ENCODE measurements around the gene HOXC6.

DNA sequence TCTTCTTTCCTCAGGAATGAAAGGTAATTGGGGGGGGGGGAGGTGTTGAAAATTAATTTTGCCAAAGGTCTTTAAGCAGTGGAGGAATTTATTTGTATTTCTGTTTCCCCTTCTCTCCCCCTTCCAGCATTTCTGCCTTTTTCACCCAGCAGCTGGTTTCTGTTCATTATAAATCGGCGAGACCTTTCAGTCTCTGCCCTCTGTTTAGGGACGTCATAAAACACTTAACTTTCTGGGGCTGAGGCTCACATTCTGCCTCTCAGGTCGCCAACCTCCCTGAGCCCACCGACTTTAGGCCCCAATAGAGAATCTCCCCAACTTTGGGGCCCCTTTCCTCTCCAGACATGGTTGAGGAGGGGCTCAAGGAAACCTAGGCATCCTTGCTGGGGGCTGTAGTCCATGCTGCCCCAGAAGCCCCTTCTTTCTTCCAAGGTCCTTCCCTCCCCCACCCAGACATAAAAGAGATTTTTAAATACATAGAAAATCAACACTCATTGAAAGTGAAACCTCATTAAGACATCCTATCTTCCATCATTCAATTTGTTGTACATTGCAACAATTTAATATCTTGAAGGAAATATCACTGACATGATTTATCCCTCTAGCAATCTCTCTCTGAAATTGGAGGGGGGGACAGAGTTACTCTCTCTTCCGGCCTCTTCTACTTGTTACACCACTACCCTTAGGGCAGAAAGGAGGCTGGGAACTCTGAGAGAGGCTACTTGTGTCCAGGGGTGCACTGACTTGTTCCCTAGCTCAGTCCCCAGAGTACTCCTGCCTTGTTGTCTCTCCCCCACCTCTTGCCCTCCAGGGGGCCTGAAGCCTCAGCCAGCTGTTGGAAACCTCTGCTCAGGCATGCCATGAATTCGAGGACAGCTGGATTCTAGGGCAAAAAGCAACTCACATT, 2.5 kb upstream of the HOXC6 start:
- TF ChIP-seq, protein P1, sequence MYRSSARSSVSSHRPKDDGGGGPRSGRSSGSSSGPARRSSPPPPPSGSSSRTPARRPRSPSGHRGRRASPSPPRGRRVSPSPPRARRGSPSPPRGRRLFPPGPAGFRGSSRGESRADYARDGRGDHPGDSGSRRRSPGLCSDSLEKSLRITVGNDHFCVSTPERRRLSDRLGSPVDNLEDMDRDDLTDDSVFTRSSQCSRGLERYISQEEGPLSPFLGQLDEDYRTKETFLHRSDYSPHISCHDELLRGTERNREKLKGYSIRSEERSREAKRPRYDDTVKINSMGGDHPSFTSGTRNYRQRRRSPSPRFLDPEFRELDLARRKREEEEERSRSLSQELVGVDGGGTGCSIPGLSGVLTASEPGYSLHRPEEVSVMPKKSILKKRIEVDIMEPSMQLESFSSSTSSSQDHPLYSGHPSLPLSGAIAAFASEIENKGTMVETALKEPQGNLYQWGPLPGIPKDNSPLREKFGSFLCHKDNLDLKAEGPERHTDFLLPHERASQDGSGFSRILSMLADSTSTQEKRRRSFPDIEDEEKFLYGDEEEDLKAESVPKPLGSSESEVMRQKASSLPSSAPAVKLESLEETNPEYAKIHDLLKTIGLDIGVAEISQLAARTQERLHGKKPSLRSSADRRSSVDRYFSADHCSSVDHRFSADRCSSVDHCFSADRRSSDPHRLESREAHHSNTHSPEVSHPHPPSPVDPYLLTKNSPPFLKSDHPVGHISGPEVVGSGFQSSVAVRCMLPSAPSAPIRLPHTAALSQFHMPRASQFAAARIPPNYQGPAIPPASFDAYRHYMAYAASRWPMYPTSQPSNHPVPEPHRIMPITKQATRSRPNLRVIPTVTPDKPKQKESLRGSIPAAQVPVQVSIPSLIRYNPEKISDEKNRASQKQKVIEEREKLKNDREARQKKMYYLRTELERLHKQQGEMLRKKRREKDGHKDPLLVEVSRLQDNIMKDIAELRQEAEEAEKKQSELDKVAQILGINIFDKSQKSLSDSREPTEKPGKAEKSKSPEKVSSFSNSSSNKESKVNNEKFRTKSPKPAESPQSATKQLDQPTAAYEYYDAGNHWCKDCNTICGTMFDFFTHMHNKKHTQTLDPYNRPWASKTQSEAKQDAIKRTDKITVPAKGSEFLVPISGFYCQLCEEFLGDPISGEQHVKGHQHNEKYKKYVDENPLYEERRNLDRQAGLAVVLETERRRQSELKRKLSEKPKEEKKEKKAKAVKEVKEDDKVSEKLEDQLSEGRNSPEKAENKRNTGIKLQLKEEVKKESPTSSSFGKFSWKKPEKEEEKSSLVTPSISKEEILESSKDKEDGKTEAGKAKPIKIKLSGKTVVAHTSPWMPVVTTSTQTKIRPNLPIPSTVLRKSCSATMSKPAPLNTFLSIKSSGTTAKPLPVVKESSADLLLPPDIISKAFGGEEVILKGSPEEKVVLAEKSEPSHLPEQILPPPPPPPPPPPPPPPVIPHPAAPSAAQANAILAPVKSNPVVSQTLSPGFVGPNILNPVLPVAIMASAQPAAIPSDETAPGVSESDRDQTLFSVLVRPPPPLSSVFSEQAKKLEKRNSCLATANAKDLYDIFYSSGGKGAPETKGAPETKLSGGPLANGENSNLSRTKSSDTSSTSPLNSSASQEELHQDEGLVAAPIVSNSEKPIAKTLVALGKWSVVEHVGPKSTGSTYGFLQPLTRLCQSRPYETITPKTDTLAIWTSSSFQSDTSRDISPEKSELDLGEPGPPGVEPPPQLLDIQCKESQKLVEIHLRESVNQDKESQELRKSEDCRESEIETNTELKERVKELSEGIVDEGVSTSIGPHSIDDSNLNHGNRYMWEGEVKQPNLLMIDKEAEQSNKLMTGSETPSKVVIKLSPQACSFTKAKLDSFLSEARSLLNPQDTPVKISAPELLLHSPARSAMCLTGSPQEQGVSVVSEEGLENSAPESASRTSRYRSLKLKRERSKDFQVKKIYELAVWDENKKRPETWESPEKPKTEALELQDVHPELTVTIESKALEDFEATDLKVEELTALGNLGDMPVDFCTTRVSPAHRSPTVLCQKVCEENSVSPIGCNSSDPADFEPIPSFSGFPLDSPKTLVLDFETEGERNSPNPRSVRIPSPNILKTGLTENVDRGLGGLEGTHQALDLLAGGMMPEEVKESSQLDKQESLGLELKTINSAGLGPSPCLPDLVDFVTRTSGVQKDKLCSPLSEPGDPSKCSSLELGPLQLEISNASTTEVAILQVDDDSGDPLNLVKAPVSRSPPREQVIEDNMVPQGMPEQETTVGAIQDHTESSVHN (CRISPR knock-in tag; IDR thresholded peaks at IDR 0.05) = no peak
- TF ChIP-seq POLR2A (IDR thresholded peaks at IDR 0.05; ENCODE audit: insufficient read depth in 1 of 2, low read depth in 2 of 2, low read length in 2 of 2) (no peak), CHD2 (IDR thresholded peaks at IDR 0.05; ENCODE audit: low read depth, low read length) (no peak), TCF12 (IDR thresholded peaks at IDR 0.05) (no peak), TCF12 (CRISPR knock-in tag; IDR thresholded peaks at IDR 0.05) (no peak), SMYD3 (CRISPR knock-in tag; IDR thresholded peaks at IDR 0.05) (no peak), ZFP37 (CRISPR knock-in tag; IDR thresholded peaks at IDR 0.05; ENCODE audit: borderline replicate concordance) (no peak), ZFP36L2 (CRISPR knock-in tag; IDR thresholded peaks at IDR 0.05) (no peak), FOSL1 (CRISPR knock-in tag; IDR thresholded peaks at IDR 0.05; ENCODE audit: borderline replicate concordance) (no peak), MTA1 (CRISPR knock-in tag; IDR thresholded peaks at IDR 0.05; ENCODE audit: borderline replicate concordance) (no peak), REL (CRISPR knock-in tag; conservative IDR thresholded peaks at IDR 0.05) (no peak), ZFP36 (IDR thresholded peaks at IDR 0.05; ENCODE audit: borderline replicate concordance, low read depth, low read length, partially characterized antibody) (no peak), SMC3 (IDR thresholded peaks at IDR 0.05; ENCODE audit: low read length) (no peak)
- TF ChIP-seq, protein P2, sequence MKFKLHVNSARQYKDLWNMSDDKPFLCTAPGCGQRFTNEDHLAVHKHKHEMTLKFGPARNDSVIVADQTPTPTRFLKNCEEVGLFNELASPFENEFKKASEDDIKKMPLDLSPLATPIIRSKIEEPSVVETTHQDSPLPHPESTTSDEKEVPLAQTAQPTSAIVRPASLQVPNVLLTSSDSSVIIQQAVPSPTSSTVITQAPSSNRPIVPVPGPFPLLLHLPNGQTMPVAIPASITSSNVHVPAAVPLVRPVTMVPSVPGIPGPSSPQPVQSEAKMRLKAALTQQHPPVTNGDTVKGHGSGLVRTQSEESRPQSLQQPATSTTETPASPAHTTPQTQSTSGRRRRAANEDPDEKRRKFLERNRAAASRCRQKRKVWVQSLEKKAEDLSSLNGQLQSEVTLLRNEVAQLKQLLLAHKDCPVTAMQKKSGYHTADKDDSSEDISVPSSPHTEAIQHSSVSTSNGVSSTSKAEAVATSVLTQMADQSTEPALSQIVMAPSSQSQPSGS (CRISPR knock-in tag; IDR thresholded peaks at IDR 0.05) = no peak
- TF ChIP-seq, protein P3, sequence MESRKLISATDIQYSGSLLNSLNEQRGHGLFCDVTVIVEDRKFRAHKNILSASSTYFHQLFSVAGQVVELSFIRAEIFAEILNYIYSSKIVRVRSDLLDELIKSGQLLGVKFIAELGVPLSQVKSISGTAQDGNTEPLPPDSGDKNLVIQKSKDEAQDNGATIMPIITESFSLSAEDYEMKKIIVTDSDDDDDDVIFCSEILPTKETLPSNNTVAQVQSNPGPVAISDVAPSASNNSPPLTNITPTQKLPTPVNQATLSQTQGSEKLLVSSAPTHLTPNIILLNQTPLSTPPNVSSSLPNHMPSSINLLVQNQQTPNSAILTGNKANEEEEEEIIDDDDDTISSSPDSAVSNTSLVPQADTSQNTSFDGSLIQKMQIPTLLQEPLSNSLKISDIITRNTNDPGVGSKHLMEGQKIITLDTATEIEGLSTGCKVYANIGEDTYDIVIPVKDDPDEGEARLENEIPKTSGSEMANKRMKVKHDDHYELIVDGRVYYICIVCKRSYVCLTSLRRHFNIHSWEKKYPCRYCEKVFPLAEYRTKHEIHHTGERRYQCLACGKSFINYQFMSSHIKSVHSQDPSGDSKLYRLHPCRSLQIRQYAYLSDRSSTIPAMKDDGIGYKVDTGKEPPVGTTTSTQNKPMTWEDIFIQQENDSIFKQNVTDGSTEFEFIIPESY (CRISPR knock-in tag; IDR thresholded peaks at IDR 0.05) = no peak

Measured in HepG2 (cell line).